IPS-20b (cell line): ENCODE measurements around the gene NELFA.

Experiments used
- H3K27ac ChIP-seq: one replicate; pipeline ENCODE4 v1.5.1; 2013; ENCODE audit warnings: low read length
- H3K27me3 ChIP-seq: 2 replicates; pipeline ENCODE4 v1.6.1; 2013; ENCODE audit warnings: mild to moderate bottlenecking, low read length, inconsistent platforms; ENCODE audit not compliant: insufficient read depth
- H3K36me3 ChIP-seq: 2 replicates; pipeline ENCODE4 v1.6.1; 2013; ENCODE audit warnings: low read depth, mild to moderate bottlenecking, inconsistent platforms, low read length, moderate library complexity; ENCODE audit not compliant: insufficient read depth
- H3K4me1 ChIP-seq: 2 replicates; pipeline ENCODE4 v1.6.1; 2013; ENCODE audit warnings: mild to moderate bottlenecking, control low read depth, inconsistent platforms, low read length, moderate library complexity; ENCODE audit not compliant: insufficient read depth
- H3K4me3 ChIP-seq: 2 replicates; pipeline ENCODE4 v1.5.1; 2013; ENCODE audit warnings: mild to moderate bottlenecking, low read length, inconsistent platforms
- H3K9ac ChIP-seq: 2 replicates; pipeline ENCODE4 v1.6.1; 2013; ENCODE audit warnings: low read depth, mild to moderate bottlenecking, inconsistent platforms, low read length, moderate library complexity
- H3K9me3 ChIP-seq: 2 replicates; pipeline ENCODE4 v1.6.1; 2013; ENCODE audit warnings: mild to moderate bottlenecking, low read depth, low read length, inconsistent platforms; ENCODE audit not compliant: insufficient read depth

Gene NELFA

DNA sequence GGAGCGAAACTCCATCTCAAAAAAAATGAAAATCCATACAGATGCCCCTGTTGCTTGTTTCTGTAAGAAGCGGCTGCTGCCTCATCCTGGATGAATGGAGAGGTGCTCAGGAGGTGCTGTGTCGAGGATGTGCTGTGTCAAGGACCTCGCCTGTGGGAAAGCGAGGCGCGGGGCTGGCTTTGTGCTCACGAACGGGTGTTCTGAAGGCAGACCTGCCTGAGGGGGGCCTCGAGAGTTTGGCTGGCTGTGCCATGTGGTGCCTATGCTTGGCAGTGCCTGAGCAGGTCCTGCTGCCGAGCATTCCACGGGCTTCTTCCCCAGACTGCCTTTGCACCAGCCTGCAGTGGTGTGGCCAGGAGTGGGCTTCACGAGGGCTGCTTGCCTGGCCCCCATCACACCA is 76.0 kb downstream of the NELFA start:
- no peak overlapping the region for H3K27ac ChIP-seq
- H3K9me3 ChIP-seq, result no peaks in the 10 kb centered on the region
- H3K9ac ChIP-seq, result no peak overlapping the region
- H3K4me3 ChIP-seq, result no peak overlapping the region
- H3K36me3 ChIP-seq, result peaks cover 79% of the 10 kb centered on the region
- no peaks in the 10 kb centered on the region for H3K27me3 ChIP-seq
- H3K4me1 ChIP-seq, result no peaks in the 10 kb centered on the region
